ENCODE measurements around the gene JAKMIP1.

DNA sequence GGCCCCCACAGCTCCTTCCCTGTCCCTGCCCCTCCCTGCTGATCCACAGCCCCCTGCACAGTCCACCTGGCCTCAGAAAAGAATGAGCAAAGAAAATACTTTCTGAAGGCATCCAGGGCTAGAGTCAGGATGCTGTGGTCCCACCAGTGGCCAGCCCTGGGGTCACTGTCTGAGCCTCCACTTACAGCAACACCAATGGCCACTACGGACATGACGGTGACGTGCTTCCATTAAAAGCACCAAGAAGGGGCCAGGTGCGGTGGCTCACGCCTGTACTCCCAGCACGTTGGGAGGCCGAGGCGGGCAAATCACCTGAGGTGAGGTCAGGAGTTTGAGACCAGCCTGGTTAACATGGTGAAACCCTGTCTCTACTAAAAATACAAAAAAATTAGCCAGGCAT, 4.0 kb downstream of the JAKMIP1 start:
- no peak for TF ChIP-seq CTCF (IDR thresholded peaks at IDR 0.05)
- no peak for TF ChIP-seq TCF7L2 (IDR thresholded peaks at IDR 0.05; ENCODE audit: low read depth, low read length)
- TF ChIP-seq POLR2AphosphoS5 (IDR thresholded peaks at IDR 0.05; ENCODE audit: low read depth, low read length): no peak
- no peak for TF ChIP-seq SIN3A (IDR thresholded peaks at IDR 0.05; ENCODE audit: borderline replicate concordance, insufficient read depth, low read depth, low read length)
- TF ChIP-seq REST (IDR thresholded peaks at IDR 0.05; ENCODE audit: insufficient read depth in 1 of 2, low read depth in 2 of 2, low read length in 1 of 2): no peak
